ENCODE data around the gene IL6R.

The IL6R gene

GRCh38 chr1:154517661-154518060 lies 112.5 kb downstream of the IL6R start:
- DNase-seq (ENCODE audit: low spot score): no peak
